HEK293T (cell line): ENCODE results near the gene IRF2.

ENCODE experiments used
- ARNT ChIP-seq: fragments of 450-650 bp; IDR thresholded peaks from 2 replicates; pipeline ENCODE4 v1.6.1; 2017; ENCODE audit warnings: mild to moderate bottlenecking
- BHLHE40 ChIP-seq: fragments of 450-650 bp; IDR thresholded peaks from 2 replicates; pipeline ENCODE4 v1.6.1; 2016; ENCODE audit warnings: mild to moderate bottlenecking, moderate library complexity, borderline replicate concordance
- ELF4 ChIP-seq: fragments of 450-650 bp; IDR thresholded peaks from 2 replicates; pipeline ENCODE4 v1.6.1; 2017; ENCODE audit warnings: antibody characterized with exemption
- FOXA1 ChIP-seq: fragments of 450-650 bp; IDR thresholded peaks from 2 replicates; pipeline ENCODE4 v1.6.1; 2016; ENCODE audit warnings: mild to moderate bottlenecking
- FOXK2 ChIP-seq: fragments of 450-650 bp; IDR thresholded peaks from 2 replicates; pipeline ENCODE4 v1.6.1; 2016; ENCODE audit warnings: mild to moderate bottlenecking
- FOXM1 ChIP-seq: fragments of 450-650 bp; IDR thresholded peaks from 2 replicates; pipeline ENCODE4 v1.6.1; 2017; ENCODE audit warnings: mild to moderate bottlenecking, borderline replicate concordance
- HDGF ChIP-seq: fragments of 450-650 bp; IDR thresholded peaks from 2 replicates; pipeline ENCODE4 v1.6.1; 2017; ENCODE audit warnings: antibody characterized with exemption, borderline replicate concordance
- L3MBTL2 ChIP-seq: fragments of 450-650 bp; conservative IDR thresholded peaks from 2 replicates; pipeline ENCODE4 v1.6.1; 2016; ENCODE audit warnings: mild to moderate bottlenecking
- LEF1 ChIP-seq: fragments of 450-650 bp; IDR thresholded peaks from 2 replicates; pipeline ENCODE4 v1.6.1; 2017; ENCODE audit warnings: mild to moderate bottlenecking, borderline replicate concordance
- NFRKB ChIP-seq: fragments of 450-650 bp; IDR thresholded peaks from 2 replicates; pipeline ENCODE4 v1.6.1; 2016; ENCODE audit warnings: mild to moderate bottlenecking, moderate library complexity
- SP1 ChIP-seq: fragments of 450-650 bp; IDR thresholded peaks from 2 replicates; pipeline ENCODE4 v1.6.1; 2017
- SUZ12 ChIP-seq: fragments of 450-650 bp; IDR thresholded peaks from 2 replicates; pipeline ENCODE4 v1.6.1; 2016; ENCODE audit warnings: mild to moderate bottlenecking
- TARDBP ChIP-seq: fragments of 450-650 bp; IDR thresholded peaks from 2 replicates; pipeline ENCODE4 v1.6.1; 2016
- ZNF384 ChIP-seq: fragments of 450-650 bp; IDR thresholded peaks from 2 replicates; pipeline ENCODE4 v1.6.1; 2016

DNA sequence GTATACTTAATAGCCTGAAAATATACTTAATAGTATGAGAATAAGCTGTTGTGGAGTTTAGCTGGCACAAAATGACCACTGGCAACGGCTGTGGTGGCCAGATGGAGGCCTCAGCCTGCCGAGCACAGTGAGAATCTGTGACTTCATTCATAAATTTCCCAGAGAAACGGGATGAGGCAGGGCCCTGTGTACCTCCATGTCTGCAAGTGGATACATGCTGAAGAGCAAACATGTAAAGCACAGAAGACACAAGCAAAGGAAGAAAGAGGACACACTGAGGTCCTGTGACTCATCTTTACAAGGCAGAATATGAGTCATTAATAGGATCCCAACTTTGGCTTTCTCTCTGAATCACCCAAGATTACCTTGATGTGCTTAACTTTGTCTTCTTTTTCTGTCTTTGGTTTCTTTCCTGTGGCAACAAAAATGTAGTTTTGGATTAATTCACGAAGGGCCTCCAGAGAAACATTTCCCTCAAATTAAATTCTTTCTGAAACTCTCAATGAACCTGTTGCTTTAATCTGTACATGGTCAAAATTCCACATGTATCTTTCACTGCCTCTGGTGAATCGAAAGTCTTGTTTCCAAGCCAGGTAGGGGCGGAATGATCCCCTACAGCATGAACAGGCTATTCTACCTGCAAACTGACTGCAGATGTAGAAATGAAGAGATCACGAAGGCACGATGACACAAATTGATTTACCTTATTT lies 56.4 kb downstream of the IRF2 start:
- no peak for TF ChIP-seq FOXM1
- TF ChIP-seq TARDBP = no peak
- no peak for TF ChIP-seq FOXA1
- TF ChIP-seq SUZ12 = no peak
- no peak for TF ChIP-seq NFRKB
- TF ChIP-seq ARNT = no peak
- TF ChIP-seq SP1 = no peak
- no peak for TF ChIP-seq FOXK2
- TF ChIP-seq ELF4 = no peak
- TF ChIP-seq L3MBTL2 = no peak
- no peak for TF ChIP-seq LEF1
- no peak for TF ChIP-seq BHLHE40
- TF ChIP-seq HDGF = no peak
- TF ChIP-seq ZNF384 = no peak
